Breast epithelium (tissue), 4 donors: ENCODE results near the gene ACOX2. TPM values are rescaled to one million over a fixed set of nuclear protein-coding genes. Genes with fewer than 3 reads are reported as not detected.

ENCODE experiments used
- DNase-seq, 2 donors: peaks; one replicate each; pipeline ENCODE4 v3.0.0-alpha.2; 2019; ENCODE audit warnings: low spot score in 2 of 2
- H3K27ac ChIP-seq, 2 donors: fragments of 200-600 bp; sonication (generic) in 1 of 2; one replicate each; pipeline ENCODE4 v1.5.1; 2016 to 2019; ENCODE audit warnings: mild to moderate bottlenecking in 1 of 2
- H3K27me3 ChIP-seq, 2 donors: fragments of 200-600 bp; sonication (generic) in 1 of 2; one replicate each; pipeline versions ENCODE4 v1.5.1 to v1.6.0; 2017 to 2019; ENCODE audit warnings: control low read depth in 1 of 2, mild to moderate bottlenecking in 1 of 2
- H3K36me3 ChIP-seq: fragments of 200-600 bp; one replicate; pipeline ENCODE4 v1.5.1; 2019
- H3K4me1 ChIP-seq, 2 donors: fragments of 200-600 bp; sonication (generic); one replicate each; pipeline ENCODE4 v1.5.1; 2016 to 2019; ENCODE audit warnings: control low read depth in 1 of 2
- H3K4me3 ChIP-seq, 3 donors: fragments of 200-600 bp; sonication (generic); 1 replicate in 2 of 3; 2 replicates in 1 of 3; pipeline ENCODE4 v1.5.1; 2016 to 2019; ENCODE audit warnings: mild to moderate bottlenecking in 3 of 3, moderate library complexity in 2 of 3
- H3K9me3 ChIP-seq, 2 donors: fragments of 200-600 bp; sonication (generic) in 1 of 2; one replicate each; pipeline ENCODE4 v1.5.1; 2016 to 2019; ENCODE audit warnings: control low read depth in 1 of 2
- POLR2A ChIP-seq: fragments of 450-650 bp; IDR thresholded peaks from one replicate; pipeline ENCODE4 v1.6.1; 2016; ENCODE audit warnings: antibody characterized with exemption, mild to moderate bottlenecking, moderate library complexity
- POLR2AphosphoS5 ChIP-seq, 3 donors: sonication (generic); formaldehyde crosslinking; IDR thresholded peaks; one replicate each; pipeline ENCODE4 v1.6.1; 2017; ENCODE audit warnings: antibody characterized with exemption in 3 of 3
- intact Hi-C: fragments of 100-400 bp; cut with DNase I; formaldehyde crosslinking; loops from one replicate; pipeline ENCODE4 v1.15.1; 2023; ENCODE audit warnings: low total_unique reads
- total RNA-seq, 3 donors: library from RNA; depleted of rRNA; stranded (reverse); fragments of >200 nt; gene quantifications; one replicate each; pipeline ENCODE4 v1.1.0, GENCODE V29; 2016
- TF ChIP-seq, protein P1 (sequence below), 3 donors: fragments of 450-650 bp; IDR thresholded peaks; one replicate each; pipeline ENCODE4 v1.5.1; 2016 to 2017; ENCODE audit warnings: antibody characterized with exemption in 3 of 3, mild to moderate bottlenecking in 3 of 3, moderate library complexity in 3 of 3

The ACOX2 gene
- total RNA-seq, 3 donors from 2014 or later = 12.1 to 31.5 (median 17.6) TPM

DNA sequence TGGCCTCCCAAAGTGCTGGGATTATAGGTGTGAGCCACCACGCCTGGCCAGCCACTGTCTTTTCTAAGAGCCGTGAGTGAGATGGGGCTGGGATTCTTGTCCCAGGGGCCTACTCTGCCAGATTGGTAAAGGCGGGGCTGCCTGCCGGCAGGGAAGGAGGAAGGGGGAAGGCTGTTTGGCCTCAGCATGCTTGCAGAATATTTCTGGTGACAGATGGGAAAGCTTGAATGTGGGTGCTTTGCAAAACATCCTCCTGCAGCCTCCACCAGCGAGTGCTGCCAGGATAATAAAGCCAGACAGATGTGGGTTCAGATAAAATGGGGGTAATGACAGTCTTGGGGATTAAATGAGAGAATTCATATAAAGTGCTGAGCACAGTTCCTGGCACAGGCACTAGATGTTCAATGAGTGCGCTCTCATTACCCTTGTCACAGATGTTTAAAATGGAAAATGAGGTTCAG lies 19.8 kb upstream of the ACOX2 start:
- no peak overlapping the region for H3K27ac ChIP-seq
- H3K36me3 ChIP-seq = no peaks in the 10 kb centered on the region
- no peaks in the 10 kb centered on the region for H3K27me3 ChIP-seq
- H3K4me1 ChIP-seq = no peaks in the 10 kb centered on the region
- TF ChIP-seq, protein P1, sequence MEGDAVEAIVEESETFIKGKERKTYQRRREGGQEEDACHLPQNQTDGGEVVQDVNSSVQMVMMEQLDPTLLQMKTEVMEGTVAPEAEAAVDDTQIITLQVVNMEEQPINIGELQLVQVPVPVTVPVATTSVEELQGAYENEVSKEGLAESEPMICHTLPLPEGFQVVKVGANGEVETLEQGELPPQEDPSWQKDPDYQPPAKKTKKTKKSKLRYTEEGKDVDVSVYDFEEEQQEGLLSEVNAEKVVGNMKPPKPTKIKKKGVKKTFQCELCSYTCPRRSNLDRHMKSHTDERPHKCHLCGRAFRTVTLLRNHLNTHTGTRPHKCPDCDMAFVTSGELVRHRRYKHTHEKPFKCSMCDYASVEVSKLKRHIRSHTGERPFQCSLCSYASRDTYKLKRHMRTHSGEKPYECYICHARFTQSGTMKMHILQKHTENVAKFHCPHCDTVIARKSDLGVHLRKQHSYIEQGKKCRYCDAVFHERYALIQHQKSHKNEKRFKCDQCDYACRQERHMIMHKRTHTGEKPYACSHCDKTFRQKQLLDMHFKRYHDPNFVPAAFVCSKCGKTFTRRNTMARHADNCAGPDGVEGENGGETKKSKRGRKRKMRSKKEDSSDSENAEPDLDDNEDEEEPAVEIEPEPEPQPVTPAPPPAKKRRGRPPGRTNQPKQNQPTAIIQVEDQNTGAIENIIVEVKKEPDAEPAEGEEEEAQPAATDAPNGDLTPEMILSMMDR (IDR thresholded peaks at IDR 0.05) = no peak
- TF ChIP-seq POLR2AphosphoS5 (IDR thresholded peaks at IDR 0.05) = no peak
- TF ChIP-seq POLR2A = no peak
- DNase-seq = no peak
- H3K9me3 ChIP-seq = peaks cover 0 to 6% of the 10 kb centered on the region in 2 donors
- intact Hi-C loops = no loop called here
- H3K4me3 ChIP-seq = no peak overlapping the region

DNA sequence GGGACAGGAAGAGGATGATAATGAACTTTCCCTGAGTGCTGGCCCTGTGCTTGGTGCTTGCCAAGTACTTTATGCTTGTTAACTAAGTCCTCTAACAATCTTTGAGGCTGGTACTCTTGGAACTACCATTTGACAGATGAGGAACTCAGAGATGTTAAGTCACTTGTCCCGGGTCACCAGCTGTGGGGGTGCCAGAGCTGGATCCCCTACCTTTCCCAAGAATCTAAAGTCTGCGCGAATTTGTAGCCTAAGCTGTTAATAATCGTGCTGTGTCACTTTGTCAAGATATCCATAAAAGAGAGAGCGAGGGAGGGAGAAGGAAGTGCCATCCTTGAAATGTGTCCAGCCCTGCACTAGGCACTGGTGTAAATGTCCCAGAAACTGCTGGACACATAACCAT lies 19.0 kb upstream of the ACOX2 start:
- peaks cover 0 to 11% of the 10 kb centered on the region in 2 donors for H3K9me3 ChIP-seq
- H3K27me3 ChIP-seq = no peaks in the 10 kb centered on the region
- no peaks in the 10 kb centered on the region for H3K36me3 ChIP-seq
- no peak for DNase-seq
- no peak overlapping the region for H3K4me3 ChIP-seq
- no peak overlapping the region for H3K27ac ChIP-seq
- TF ChIP-seq, protein P1 (IDR thresholded peaks at IDR 0.05) = no peak
- no peak for TF ChIP-seq POLR2A
- no peak for TF ChIP-seq POLR2AphosphoS5 (IDR thresholded peaks at IDR 0.05)
- intact Hi-C loops = no loop called here
- no peaks in the 10 kb centered on the region for H3K4me1 ChIP-seq

DNA sequence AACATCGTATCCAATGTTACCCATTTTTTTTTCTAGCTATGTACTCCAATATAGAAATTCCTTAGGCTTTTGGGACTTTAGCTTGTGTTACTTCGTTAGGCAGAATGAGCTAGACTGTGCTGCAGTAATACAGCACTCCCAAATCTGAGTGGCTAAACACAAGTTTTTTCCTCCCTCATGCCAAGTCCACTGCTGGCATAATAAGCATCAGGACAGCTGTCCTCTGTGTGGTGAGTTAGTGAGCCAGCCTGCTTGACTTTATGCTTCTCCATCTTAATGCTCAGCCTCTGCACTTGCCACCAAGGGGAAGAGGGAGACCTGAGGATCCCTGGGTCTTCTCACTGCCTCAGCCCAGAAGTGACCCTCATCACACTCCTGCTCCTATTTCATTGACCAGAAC lies 18.2 kb upstream of the ACOX2 start:
- no peak for DNase-seq
- intact Hi-C loops = no loop called here
- H3K27ac ChIP-seq = no peak overlapping the region
- no peaks in the 10 kb centered on the region for H3K27me3 ChIP-seq
- TF ChIP-seq POLR2A (no peak), POLR2AphosphoS5 (IDR thresholded peaks at IDR 0.05) (no peak)
- TF ChIP-seq, protein P1 (IDR thresholded peaks at IDR 0.05) = no peak
- peaks cover 0 to 11% of the 10 kb centered on the region in 2 donors for H3K9me3 ChIP-seq
- no peaks in the 10 kb centered on the region for H3K36me3 ChIP-seq
- no peaks in the 10 kb centered on the region for H3K4me1 ChIP-seq
- no peak overlapping the region for H3K4me3 ChIP-seq

DNA sequence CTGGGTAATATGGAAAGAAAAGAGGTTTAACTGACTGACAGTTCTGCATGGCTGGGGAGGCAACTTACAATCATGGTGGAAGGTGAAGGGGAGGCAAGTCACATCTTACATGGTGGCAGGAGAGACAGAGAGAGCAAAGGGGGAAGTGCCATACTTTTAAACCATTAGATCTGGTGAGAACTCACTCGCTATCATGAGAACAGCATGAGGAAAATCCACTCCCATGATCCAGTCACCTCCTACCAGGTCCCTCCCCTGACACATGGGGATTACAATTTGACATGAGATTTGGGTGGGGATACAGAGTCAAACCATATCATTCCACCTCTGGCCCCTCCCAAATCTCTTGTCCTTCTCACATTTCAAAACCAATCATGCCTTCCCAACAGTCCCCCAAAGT lies 16.0 kb upstream of the ACOX2 start:
- intact Hi-C loops = no loop called here
- Histone ChIP-seq H3K27me3 (no peaks in the 10 kb centered on the region), H3K36me3 (no peaks in the 10 kb centered on the region), H3K4me1 (no peaks in the 10 kb centered on the region), H3K27ac (no peak overlapping the region), H3K9me3 (peaks cover 0 to 11% of the 10 kb centered on the region in 2 donors), H3K4me3 (no peak overlapping the region)
- DNase-seq = no peak
- TF ChIP-seq POLR2AphosphoS5 (IDR thresholded peaks at IDR 0.05) (no peak), POLR2A (no peak)
- TF ChIP-seq, protein P1 (IDR thresholded peaks at IDR 0.05) = no peak

DNA sequence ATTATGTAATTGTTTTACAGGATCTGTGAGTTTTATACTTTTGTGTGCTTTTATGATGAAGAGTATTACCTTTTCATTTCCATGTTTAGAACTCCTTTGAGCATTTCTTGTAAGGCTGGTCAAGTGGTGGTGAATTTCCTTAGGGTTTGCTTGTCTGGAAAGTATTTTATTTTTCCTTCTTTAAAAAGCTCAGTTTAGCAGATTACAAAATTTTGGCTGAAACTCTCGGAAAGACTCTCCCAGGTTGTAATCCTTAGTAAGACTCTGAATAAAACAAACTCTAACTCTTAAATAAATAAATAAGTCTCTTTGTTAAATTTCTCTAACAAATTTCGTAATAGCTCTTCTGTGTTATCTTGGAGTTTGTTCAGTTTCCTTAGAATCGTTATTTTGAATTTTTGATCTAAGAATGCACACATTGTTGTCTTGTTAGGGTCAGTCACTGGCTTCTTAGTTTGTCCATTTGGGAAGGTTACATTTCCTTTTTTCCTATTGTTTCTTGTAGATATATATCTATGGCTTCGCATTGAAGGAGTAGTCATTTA lies 14.7 kb upstream of the ACOX2 start:
- intact Hi-C loops = no loop called here
- no peak for DNase-seq

More for the DNA sequence above, 14.7 kb upstream of the ACOX2 start:
- H3K27me3 ChIP-seq = no peaks in the 10 kb centered on the region
- TF ChIP-seq POLR2A (no peak), POLR2AphosphoS5 (IDR thresholded peaks at IDR 0.05) (no peak)
- TF ChIP-seq, protein P1 (IDR thresholded peaks at IDR 0.05) = no peak
- no peaks in the 10 kb centered on the region for H3K36me3 ChIP-seq
- no peak overlapping the region for H3K27ac ChIP-seq
- H3K4me3 ChIP-seq = no peak overlapping the region
- H3K4me1 ChIP-seq = no peaks in the 10 kb centered on the region
- H3K9me3 ChIP-seq = peaks cover 0 to 11% of the 10 kb centered on the region in 2 donors
